Astrocyte of the spinal cord (primary cell): ENCODE data around the gene TMC7.

Experiments used
- DNase-seq: peaks from one replicate; pipeline ENCODE4 v3.0.0; 2011; ENCODE audit warnings: low read depth, low spot score
- H3K4me3 ChIP-seq: 2 replicates; pipeline ENCODE4 v1.5.1; 2011; ENCODE audit warnings: low read depth, mild to moderate bottlenecking, low read length, moderate library complexity
- in situ Hi-C: cut with HindIII; loops from 2 replicates; pipeline ENCODE4 v1.10.0; 2017; ENCODE audit warnings: low sequenced_read_pairs
- TF ChIP-seq, protein P1 (sequence below): IDR thresholded peaks from 2 replicates; pipeline ENCODE4 v1.5.1; 2012; ENCODE audit warnings: low read depth, mild to moderate bottlenecking, low read length, inconsistent platforms

TMC7 gene

GRCh38 chr16:19001788-19002187 is 18.1 kb downstream of the TMC7 start:
- DNase-seq, result peak; percentile 91
- in situ Hi-C loops, result no loop called here
- TF ChIP-seq, protein P1, sequence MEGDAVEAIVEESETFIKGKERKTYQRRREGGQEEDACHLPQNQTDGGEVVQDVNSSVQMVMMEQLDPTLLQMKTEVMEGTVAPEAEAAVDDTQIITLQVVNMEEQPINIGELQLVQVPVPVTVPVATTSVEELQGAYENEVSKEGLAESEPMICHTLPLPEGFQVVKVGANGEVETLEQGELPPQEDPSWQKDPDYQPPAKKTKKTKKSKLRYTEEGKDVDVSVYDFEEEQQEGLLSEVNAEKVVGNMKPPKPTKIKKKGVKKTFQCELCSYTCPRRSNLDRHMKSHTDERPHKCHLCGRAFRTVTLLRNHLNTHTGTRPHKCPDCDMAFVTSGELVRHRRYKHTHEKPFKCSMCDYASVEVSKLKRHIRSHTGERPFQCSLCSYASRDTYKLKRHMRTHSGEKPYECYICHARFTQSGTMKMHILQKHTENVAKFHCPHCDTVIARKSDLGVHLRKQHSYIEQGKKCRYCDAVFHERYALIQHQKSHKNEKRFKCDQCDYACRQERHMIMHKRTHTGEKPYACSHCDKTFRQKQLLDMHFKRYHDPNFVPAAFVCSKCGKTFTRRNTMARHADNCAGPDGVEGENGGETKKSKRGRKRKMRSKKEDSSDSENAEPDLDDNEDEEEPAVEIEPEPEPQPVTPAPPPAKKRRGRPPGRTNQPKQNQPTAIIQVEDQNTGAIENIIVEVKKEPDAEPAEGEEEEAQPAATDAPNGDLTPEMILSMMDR, result no peak
- H3K4me3 ChIP-seq, result no peak overlapping the region

DNA sequence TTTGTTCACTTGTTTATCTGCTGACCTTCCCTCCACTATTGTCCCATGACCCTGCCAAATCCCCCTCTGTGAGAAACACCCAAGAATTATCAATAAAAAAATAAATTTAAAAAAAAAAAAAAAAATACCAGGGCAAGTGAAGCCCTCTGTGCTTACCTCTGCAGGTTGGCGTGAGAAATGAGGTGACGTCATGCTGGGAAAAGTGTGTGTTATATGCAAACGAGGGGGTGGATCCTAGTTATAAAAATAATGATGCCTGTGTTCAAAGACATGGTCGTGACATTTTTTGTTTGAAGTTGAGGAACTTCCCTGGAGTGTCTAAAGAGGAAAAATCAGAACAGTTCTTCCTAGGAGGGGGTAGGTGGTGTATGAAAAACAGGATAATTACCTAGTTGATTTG is 20.2 kb downstream of the TMC7 start:
- in situ Hi-C loops, result no loop called here
- TF ChIP-seq, protein P1, result no peak
- no peak for DNase-seq
- H3K4me3 ChIP-seq, result no peak overlapping the region

GRCh38 chr16:19005561-19006445 is 22.1 kb downstream of the TMC7 start:
- TF ChIP-seq, protein P1, result no peak
- in situ Hi-C loops, result no loop called here
- H3K4me3 ChIP-seq, result no peak overlapping the region
- DNase-seq, result peak; percentile 44

- in situ Hi-C loops, result no loop called here
- H3K4me3 ChIP-seq, result no peak overlapping the region
- no peak for DNase-seq
- TF ChIP-seq, protein P1, result no peak
These were observed 22.9 kb downstream of the TMC7 start for GRCh38 chr16:19006446-19007315.

- TF ChIP-seq, protein P1, result no peak
- in situ Hi-C loops, result no loop called here
- no peak overlapping the region for H3K4me3 ChIP-seq
- peak; percentile 84 for DNase-seq
These were observed 24.8 kb downstream of the TMC7 start for GRCh38 chr16:19008245-19009169.
